ENCODE measurements around the gene FOXD2.

GRCh38 chr1:47389731-47390130, 48.1 kb upstream of the FOXD2 start:
- TF ChIP-seq, protein P1, sequence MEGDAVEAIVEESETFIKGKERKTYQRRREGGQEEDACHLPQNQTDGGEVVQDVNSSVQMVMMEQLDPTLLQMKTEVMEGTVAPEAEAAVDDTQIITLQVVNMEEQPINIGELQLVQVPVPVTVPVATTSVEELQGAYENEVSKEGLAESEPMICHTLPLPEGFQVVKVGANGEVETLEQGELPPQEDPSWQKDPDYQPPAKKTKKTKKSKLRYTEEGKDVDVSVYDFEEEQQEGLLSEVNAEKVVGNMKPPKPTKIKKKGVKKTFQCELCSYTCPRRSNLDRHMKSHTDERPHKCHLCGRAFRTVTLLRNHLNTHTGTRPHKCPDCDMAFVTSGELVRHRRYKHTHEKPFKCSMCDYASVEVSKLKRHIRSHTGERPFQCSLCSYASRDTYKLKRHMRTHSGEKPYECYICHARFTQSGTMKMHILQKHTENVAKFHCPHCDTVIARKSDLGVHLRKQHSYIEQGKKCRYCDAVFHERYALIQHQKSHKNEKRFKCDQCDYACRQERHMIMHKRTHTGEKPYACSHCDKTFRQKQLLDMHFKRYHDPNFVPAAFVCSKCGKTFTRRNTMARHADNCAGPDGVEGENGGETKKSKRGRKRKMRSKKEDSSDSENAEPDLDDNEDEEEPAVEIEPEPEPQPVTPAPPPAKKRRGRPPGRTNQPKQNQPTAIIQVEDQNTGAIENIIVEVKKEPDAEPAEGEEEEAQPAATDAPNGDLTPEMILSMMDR (IDR thresholded peaks at IDR 0.05): no peak
- TF ChIP-seq POLR2A (IDR thresholded peaks at IDR 0.05): no peak

Data from body of pancreas (tissue), 4 donors.